HFF-Myc (cell line): ENCODE measurements around the gene LIMA1.

ENCODE experiments used
- DNase-seq: peaks from one replicate; pipeline ENCODE4 v3.0.0-alpha.2; 2011; ENCODE audit warnings: low read depth; ENCODE audit errors: extremely low read depth
- H3K4me3 ChIP-seq: replicated peaks from 2 replicates; pipeline ENCODE4 v1.5.1; 2011; ENCODE audit warnings: low read depth, mild to moderate bottlenecking, control low read depth, low read length
- CTCF ChIP-seq: IDR thresholded peaks from 2 replicates; pipeline ENCODE4 v1.5.1; 2012; ENCODE audit warnings: mild to moderate bottlenecking, low read depth, low read length, control low read depth; ENCODE audit errors: missing control alignments

LIMA1 gene

GRCh38 chr12:50240792-50241114 is 42.6 kb downstream of the LIMA1 start:
- TF ChIP-seq CTCF: no peak
- no peak overlapping the region for H3K4me3 ChIP-seq
- DNase-seq: no peak

GRCh38 chr12:50240096-50240791 is 43.1 kb downstream of the LIMA1 start:
- DNase-seq: no peak
- H3K4me3 ChIP-seq: no peak overlapping the region
- no peak for TF ChIP-seq CTCF

- TF ChIP-seq CTCF: no peak
- H3K4me3 ChIP-seq: no peak overlapping the region
- DNase-seq: no peak
These were observed 43.9 kb downstream of the LIMA1 start for GRCh38 chr12:50239355-50239891.

- no peak for TF ChIP-seq CTCF
- no peak for DNase-seq
These were observed 49.0 kb downstream of the LIMA1 start for GRCh38 chr12:50234347-50234746.

GRCh38 chr12:50232771-50233209 is 50.5 kb downstream of the LIMA1 start:
- no peak for DNase-seq
- no peak for TF ChIP-seq CTCF
- H3K4me3 ChIP-seq: no peak overlapping the region

More at GRCh38 chr12:50234347-50234746, 49.0 kb downstream of the LIMA1 start:
- H3K4me3 ChIP-seq: no peak overlapping the region

- TF ChIP-seq CTCF: no peak
- no peak for DNase-seq
- H3K4me3 ChIP-seq: no peak overlapping the region
These were observed 51.1 kb downstream of the LIMA1 start for GRCh38 chr12:50232206-50232605.

GRCh38 chr12:50231346-50231745 is 52.0 kb downstream of the LIMA1 start:
- no peak for TF ChIP-seq CTCF
- DNase-seq: no peak
- H3K4me3 ChIP-seq: no peak overlapping the region
